Measurements from ENCODE around the gene CHAT.

DNA sequence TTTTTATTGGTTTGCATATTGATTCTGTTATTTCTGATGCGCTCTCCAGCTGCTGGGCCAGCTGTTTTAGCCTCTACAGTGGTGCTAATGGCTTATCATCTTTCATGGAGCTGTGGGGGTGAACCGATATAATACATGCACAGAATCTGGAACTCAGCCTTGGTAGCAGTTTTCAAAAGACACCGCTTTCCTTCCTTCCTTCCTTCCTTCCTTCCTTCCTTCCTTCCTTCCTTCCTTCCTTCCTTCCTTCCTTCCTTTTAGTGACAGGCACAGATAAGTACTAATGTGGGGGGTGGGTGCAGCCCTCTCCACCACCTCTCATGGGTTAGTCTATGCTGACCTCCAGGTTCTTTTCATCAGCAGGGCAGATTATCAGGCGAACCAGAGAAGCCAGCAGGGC, 33.7 kb downstream of the CHAT start:
- TF ChIP-seq, protein P1, sequence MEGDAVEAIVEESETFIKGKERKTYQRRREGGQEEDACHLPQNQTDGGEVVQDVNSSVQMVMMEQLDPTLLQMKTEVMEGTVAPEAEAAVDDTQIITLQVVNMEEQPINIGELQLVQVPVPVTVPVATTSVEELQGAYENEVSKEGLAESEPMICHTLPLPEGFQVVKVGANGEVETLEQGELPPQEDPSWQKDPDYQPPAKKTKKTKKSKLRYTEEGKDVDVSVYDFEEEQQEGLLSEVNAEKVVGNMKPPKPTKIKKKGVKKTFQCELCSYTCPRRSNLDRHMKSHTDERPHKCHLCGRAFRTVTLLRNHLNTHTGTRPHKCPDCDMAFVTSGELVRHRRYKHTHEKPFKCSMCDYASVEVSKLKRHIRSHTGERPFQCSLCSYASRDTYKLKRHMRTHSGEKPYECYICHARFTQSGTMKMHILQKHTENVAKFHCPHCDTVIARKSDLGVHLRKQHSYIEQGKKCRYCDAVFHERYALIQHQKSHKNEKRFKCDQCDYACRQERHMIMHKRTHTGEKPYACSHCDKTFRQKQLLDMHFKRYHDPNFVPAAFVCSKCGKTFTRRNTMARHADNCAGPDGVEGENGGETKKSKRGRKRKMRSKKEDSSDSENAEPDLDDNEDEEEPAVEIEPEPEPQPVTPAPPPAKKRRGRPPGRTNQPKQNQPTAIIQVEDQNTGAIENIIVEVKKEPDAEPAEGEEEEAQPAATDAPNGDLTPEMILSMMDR (IDR thresholded peaks at IDR 0.05) = no peak
- TF ChIP-seq POLR2A (IDR thresholded peaks at IDR 0.05) = no peak

All from body of pancreas (tissue), 4 donors.